PC-3 (cell line): ENCODE results near the gene RPL35. TPM values are rescaled to one million over a fixed set of nuclear protein-coding genes. Genes with fewer than 3 reads are reported as not detected.
"Not testable (repeated sequence)": the region's sequence is repeated elsewhere in the genome, so short reads cannot be mapped to it uniquely, and the experiment has no call there.

Source experiments
- ATAC-seq: fragments of 200-7000 bp; cut with Tn5 transposase; 2 replicates; pipeline ENCODE4 v1.9.1; 2020; ENCODE audit warnings: mild to moderate bottlenecking, moderate library complexity
- BruUV-seq: library from RNA; stranded (reverse); fragments of 400-500 nt; replicated peaks from 2 replicates; lab custom pipeline; 2021; lab: Mats Ljungman, UMichigan
- CTCF ChIA-PET: fragments of 300-600 bp; sonication (Branson Sonifier 250); formaldehyde crosslinking; loops from one replicate; lab custom pipeline; 2022; ENCODE audit warnings: antibody characterized with exemption; lab: Charles Lee
- POLR2A ChIA-PET: fragments of 300-600 bp; sonication (Branson Sonifier 250); formaldehyde crosslinking; loops from one replicate; lab custom pipeline; 2022; ENCODE audit warnings: antibody characterized with exemption; ENCODE audit not compliant: unreplicated experiment; lab: Charles Lee
- DNase-seq: peaks from one replicate; pipeline ENCODE4 v3.0.0-alpha.2; 2015
- H2AFZ ChIP-seq: fragments of 300-600 bp; sonication (generic); 2 replicates; pipeline ENCODE4 v1.6.0; 2016; ENCODE audit warnings: antibody characterized with exemption, low read length
- H3F3A ChIP-seq: fragments of 300-600 bp; sonication (generic); one replicate; pipeline ENCODE4 v1.6.0; 2017; ENCODE audit warnings: antibody characterized with exemption, low read length, control low read depth, mild to moderate bottlenecking; ENCODE audit not compliant: unreplicated experiment
- H3K27ac ChIP-seq: fragments of 300-600 bp; sonication (generic); 2 replicates; pipeline ENCODE4 v1.5.1; 2016; ENCODE audit warnings: mild to moderate bottlenecking, low read length
- H3K27me3 ChIP-seq: fragments of 300-600 bp; sonication (generic); 2 replicates; pipeline ENCODE4 v1.6.1; 2016; ENCODE audit warnings: low read length, mixed read lengths
- H3K36me3 ChIP-seq: fragments of 300-600 bp; sonication (generic); 2 replicates; pipeline ENCODE4 v1.6.1; 2016; ENCODE audit warnings: low read depth, mixed run types, low read length, mixed read lengths
- H3K4me1 ChIP-seq: fragments of 300-600 bp; sonication (generic); 2 replicates; pipeline ENCODE4 v1.5.1; 2016; ENCODE audit warnings: low read length; ENCODE audit not compliant: insufficient read depth
- H3K4me2 ChIP-seq: fragments of 300-600 bp; sonication (generic); 2 replicates; pipeline ENCODE4 v1.6.0; 2016; ENCODE audit warnings: low read length
- H3K4me3 ChIP-seq: fragments of 300-600 bp; sonication (generic); 2 replicates; pipeline ENCODE4 v1.5.1; 2016; ENCODE audit warnings: mild to moderate bottlenecking, low read length, mixed read lengths
- H3K79me2 ChIP-seq: fragments of 300-600 bp; sonication (generic); 2 replicates; pipeline ENCODE4 v1.6.1; 2017; ENCODE audit warnings: low read length, mixed read lengths
- H3K9ac ChIP-seq: fragments of 300-600 bp; sonication (generic); 2 replicates; pipeline ENCODE4 v1.6.0; 2016; ENCODE audit warnings: mild to moderate bottlenecking, low read length
- H3K9me2 ChIP-seq: fragments of 300-600 bp; sonication (generic); replicated peaks from 2 replicates; pipeline ENCODE4 v1.6.1; 2016; ENCODE audit warnings: mixed run types, low read length, mixed read lengths
- H3K9me3 ChIP-seq: fragments of 300-600 bp; sonication (generic); 2 replicates; pipeline ENCODE4 v1.6.1; 2016; ENCODE audit warnings: low read length, mixed read lengths
- H4K20me1 ChIP-seq: fragments of 300-600 bp; sonication (generic); 2 replicates; pipeline ENCODE4 v1.6.1; 2016; ENCODE audit warnings: low read length, mixed read lengths
- CTCF ChIP-seq: fragments of 300-600 bp; sonication (generic); conservative IDR thresholded peaks from 2 replicates; pipeline ENCODE4 v1.5.1; 2017; ENCODE audit warnings: antibody characterized with exemption, low read depth, mild to moderate bottlenecking, low read length
- EZH2 ChIP-seq: fragments of 300-600 bp; sonication (generic); IDR thresholded peaks from one replicate; pipeline ENCODE4 v1.6.1; 2017; ENCODE audit warnings: antibody characterized with exemption, mild to moderate bottlenecking, low read length; ENCODE audit not compliant: unreplicated experiment
- EZH2phosphoT487 ChIP-seq: fragments of 300-600 bp; sonication (generic); IDR thresholded peaks from 2 replicates; pipeline ENCODE4 v1.6.1; 2018; ENCODE audit warnings: mild to moderate bottlenecking, antibody characterized with exemption, low read length, borderline replicate concordance
- intact Hi-C: fragments of 100-400 bp; cut with micrococcal nuclease; formaldehyde crosslinking; loops from 2 replicates; pipeline ENCODE4 v1.9.0; 2023
- total RNA-seq: library from RNA; depleted of rRNA; stranded (reverse); fragments of >200 nt; gene quantifications from 2 replicates; pipeline ENCODE4 v1.2.3, GENCODE V29; 2014

The RPL35 gene
- total RNA-seq, 1 experiment from 2014 or later: 2,242 TPM

- peak overlapping the region; percentile 84 for H2AFZ ChIP-seq
- BruUV-seq: no TSS peak
- no peaks in the 10 kb centered on the region for H3K79me2 ChIP-seq
- peaks cover 9% of the 10 kb centered on the region for H3F3A ChIP-seq
- no peaks in the 10 kb centered on the region for H3K4me1 ChIP-seq
- CTCF ChIA-PET: interaction anchor here (1.5 to 4.4 kb wide), 7 partner anchors 40 to 88 kb away, joined by 5 to 58 read pairs (median 16); partner anchors contain the start of genes NR6A1 and OLFML2A
- no peaks in the 10 kb centered on the region for H3K9me3 ChIP-seq
- H3K27ac ChIP-seq: no peak overlapping the region
- H3K9ac ChIP-seq: no peak overlapping the region
- DNase-seq (no peak), ATAC-seq (no peak)
- intact Hi-C loops: loop anchor here (2.0 kb wide), 1 partner anchor 41 kb away; no protein-coding TSS in a partner anchor
- no peak for TF ChIP-seq CTCF
- no peak for TF ChIP-seq EZH2phosphoT487
- TF ChIP-seq EZH2: no peak
- peaks cover 2% of the 10 kb centered on the region for H3K36me3 ChIP-seq
- H3K4me2 ChIP-seq: peak overlapping the region; percentile 95
- peaks cover under 1% of the 10 kb centered on the region; the same call in 1 of the 2 replicates for H4K20me1 ChIP-seq
- H3K9me2 ChIP-seq: no peaks in the 10 kb centered on the region
- no peaks in the 10 kb centered on the region for H3K27me3 ChIP-seq
- H3K4me3 ChIP-seq: peak overlapping the region; percentile 72; the same call in 1 of the 2 replicates
- POLR2A ChIA-PET: interaction anchor here (0.5 kb wide), 1 partner anchor 194 kb away, joined by 5 read pairs; no protein-coding TSS in a partner anchor
These were observed 9.5 kb downstream of the RPL35 start for GRCh38 chr9:124852121-124852828.

GRCh38 chr9:124849801-124850200 is 12.0 kb downstream of the RPL35 start:
- Histone ChIP-seq H3K27ac (no peak overlapping the region), H3F3A (no peaks in the 10 kb centered on the region), H3K4me1 (no peaks in the 10 kb centered on the region), H4K20me1 (no peaks in the 10 kb centered on the region), H3K79me2 (no peaks in the 10 kb centered on the region), H2AFZ (no peak overlapping the region), H3K4me3 (no peak overlapping the region), H3K4me2 (no peak overlapping the region), H3K9ac (no peak overlapping the region), H3K9me3 (no peaks in the 10 kb centered on the region), H3K27me3 (no peaks in the 10 kb centered on the region), H3K9me2 (no peaks in the 10 kb centered on the region), H3K36me3 (no peaks in the 10 kb centered on the region; the same call in 1 of the 2 replicates)
- BruUV-seq: no TSS peak
- TF ChIP-seq EZH2 (no peak), CTCF (no peak), EZH2phosphoT487 (no peak)
- intact Hi-C loops: no loop called here
- ATAC-seq (no peak), DNase-seq (no peak)
- POLR2A ChIA-PET: no interaction called here
- CTCF ChIA-PET: no interaction called here

GRCh38 chr9:124846969-124847368 is 14.8 kb downstream of the RPL35 start:
- Histone ChIP-seq H3K36me3 (no peaks in the 10 kb centered on the region), H3F3A (no peaks in the 10 kb centered on the region), H3K9me3 (no peaks in the 10 kb centered on the region), H3K27me3 (no peaks in the 10 kb centered on the region), H2AFZ (no peak overlapping the region), H3K79me2 (no peaks in the 10 kb centered on the region), H3K9ac (no peak overlapping the region), H3K9me2 (no peaks in the 10 kb centered on the region), H4K20me1 (no peaks in the 10 kb centered on the region), H3K4me2 (no peak overlapping the region), H3K4me3 (no peak overlapping the region), H3K27ac (no peak overlapping the region), H3K4me1 (no peaks in the 10 kb centered on the region)
- CTCF ChIA-PET: interaction anchor here (0.9 kb wide), 1 partner anchor 70 kb away, joined by 4 read pairs; the partner anchor contains the start of gene OLFML2A
- DNase-seq: no peak
- POLR2A ChIA-PET: no interaction called here
- ATAC-seq: no peak
- intact Hi-C loops: no loop called here
- no peak for TF ChIP-seq EZH2
- no peak for TF ChIP-seq EZH2phosphoT487
- TF ChIP-seq CTCF: no peak
- no TSS peak for BruUV-seq

- H3F3A ChIP-seq, H3K4me2 ChIP-seq, intact Hi-C loops, BruUV-seq, H3K27me3 ChIP-seq, H3K79me2 ChIP-seq, POLR2A ChIA-PET, ATAC-seq, H3K9me2 ChIP-seq, DNase-seq, H3K27ac ChIP-seq, H3K36me3 ChIP-seq, H2AFZ ChIP-seq, H4K20me1 ChIP-seq, H3K9ac ChIP-seq, H3K4me3 ChIP-seq, H3K4me1 ChIP-seq, H3K9me3 ChIP-seq: not testable (repeated sequence)
- CTCF ChIA-PET: interaction anchor here (0.9 kb wide), 1 partner anchor 69 kb away, joined by 4 read pairs; the partner anchor contains the start of gene OLFML2A
These were observed 15.3 kb downstream of the RPL35 start for GRCh38 chr9:124846467-124846866.
